HG03354 (cell line): ENCODE results near the gene TNS1.
"Not testable (repeated sequence)": the region's sequence is repeated elsewhere in the genome, so short reads cannot be mapped to it uniquely, and the experiment has no call there.

ENCODE experiments used
- ATAC-seq: cut with Tn5 transposase; IDR thresholded peaks from one replicate; pipeline ENCODE4 v1.9.1; 2021; ENCODE audit warnings: mild to moderate bottlenecking; ENCODE audit not compliant: unreplicated experiment, poor library complexity, severe bottlenecking

The TNS1 gene

DNA sequence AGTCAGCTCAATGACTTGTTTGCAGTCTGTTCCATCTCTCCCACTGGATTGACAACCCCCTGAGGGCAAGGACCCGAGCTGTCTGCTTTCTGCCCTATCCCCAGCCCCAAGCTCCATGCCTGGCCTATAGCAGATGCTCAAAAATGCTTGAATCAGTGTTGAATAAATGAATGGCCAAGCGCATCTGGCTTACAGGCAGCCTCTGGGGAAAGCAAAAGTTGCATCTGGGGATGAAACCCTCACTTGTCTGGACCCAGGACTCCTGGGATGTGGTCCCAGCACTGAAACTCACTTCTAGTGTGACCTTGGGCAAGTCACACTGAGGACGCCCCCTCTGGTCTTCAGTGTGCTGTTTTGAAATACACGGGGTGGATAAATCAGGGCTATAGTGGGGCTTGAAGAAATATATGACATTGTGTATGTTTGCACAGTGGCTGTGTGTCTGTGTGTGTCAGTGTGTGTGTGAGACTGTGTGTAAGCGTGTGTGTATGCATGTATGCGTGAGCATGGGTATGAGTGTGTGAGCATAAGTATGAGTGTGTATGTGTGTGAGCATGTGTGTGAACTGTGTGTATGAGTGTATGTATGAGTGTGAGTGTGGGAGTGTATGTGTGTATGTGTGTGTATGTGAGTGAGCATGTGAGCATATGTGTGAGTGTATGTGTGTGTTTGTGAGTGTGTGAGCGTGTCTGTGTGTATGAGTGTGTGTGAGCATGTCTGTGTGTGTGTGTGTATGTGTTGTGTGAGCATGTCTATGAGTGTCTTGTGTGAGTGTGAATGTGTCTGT lies 27.8 kb upstream of the TNS1 start:
- ATAC-seq = no peak

DNA sequence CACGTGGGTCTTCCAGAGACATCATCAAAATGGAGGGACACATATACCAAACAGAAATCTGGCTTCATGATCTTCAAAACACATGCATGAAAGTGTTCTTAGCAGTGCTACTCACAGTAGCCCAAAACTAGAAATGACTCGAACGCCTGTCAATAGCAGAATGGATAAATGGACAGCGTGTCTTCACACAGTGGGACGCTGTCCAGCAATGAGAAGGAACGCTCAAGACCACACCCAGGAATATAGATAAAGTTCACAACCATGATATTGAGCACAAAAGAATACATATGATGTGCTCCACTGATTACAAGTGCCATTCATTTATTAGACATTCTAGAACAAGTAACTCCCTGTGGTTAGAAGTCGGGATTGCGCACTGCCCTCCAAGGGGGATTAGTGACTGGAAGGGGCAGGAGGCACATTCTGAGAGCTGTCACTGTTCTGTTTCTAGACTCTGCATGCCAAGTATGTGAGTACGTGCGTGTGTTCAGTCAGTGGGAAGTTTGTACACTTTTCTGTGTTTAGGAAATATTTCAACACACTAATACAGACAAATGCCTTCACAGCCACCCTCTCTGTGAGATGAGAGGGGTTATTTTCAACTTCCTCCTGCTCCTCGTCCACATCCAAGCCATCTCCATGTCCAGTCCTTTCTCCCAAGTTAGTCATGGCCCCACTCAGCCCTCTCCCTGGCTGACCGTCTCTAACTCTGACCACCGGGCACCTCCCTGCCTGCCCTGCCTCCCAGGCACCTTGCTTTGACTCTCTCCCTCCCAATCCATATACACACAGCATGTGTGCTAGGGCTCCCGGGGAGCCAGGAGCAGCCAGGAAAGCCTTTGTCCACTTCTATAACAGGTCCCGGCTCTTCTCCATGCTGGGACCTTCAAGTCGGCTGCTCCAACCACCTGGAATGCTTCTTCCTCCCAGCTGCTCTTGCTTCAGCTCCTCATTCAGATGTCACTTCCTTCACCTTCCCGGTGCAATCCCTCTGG lies 26.9 kb upstream of the TNS1 start:
- no peak for ATAC-seq

- no peak for ATAC-seq
Observed at GRCh38 chr2:218028562-218029348, 26.0 kb upstream of the TNS1 start.

DNA sequence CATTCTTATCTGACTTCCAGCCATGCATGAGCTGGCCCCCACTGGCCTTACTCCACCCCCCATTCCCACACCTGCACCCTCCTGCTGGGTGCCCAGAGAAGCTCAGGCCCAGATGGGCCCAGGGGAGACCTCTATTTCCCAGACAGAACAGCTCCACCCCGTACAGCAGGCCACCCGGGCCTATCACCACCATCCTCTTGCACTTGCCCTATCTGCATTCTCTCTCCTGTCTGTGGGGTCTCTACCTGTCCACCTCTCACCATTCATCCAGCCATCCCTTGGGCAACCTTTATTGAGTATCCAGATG lies 25.3 kb upstream of the TNS1 start:
- no peak for ATAC-seq

GRCh38 chr2:218027426-218028188 lies 24.8 kb upstream of the TNS1 start:
- no peak for ATAC-seq

DNA sequence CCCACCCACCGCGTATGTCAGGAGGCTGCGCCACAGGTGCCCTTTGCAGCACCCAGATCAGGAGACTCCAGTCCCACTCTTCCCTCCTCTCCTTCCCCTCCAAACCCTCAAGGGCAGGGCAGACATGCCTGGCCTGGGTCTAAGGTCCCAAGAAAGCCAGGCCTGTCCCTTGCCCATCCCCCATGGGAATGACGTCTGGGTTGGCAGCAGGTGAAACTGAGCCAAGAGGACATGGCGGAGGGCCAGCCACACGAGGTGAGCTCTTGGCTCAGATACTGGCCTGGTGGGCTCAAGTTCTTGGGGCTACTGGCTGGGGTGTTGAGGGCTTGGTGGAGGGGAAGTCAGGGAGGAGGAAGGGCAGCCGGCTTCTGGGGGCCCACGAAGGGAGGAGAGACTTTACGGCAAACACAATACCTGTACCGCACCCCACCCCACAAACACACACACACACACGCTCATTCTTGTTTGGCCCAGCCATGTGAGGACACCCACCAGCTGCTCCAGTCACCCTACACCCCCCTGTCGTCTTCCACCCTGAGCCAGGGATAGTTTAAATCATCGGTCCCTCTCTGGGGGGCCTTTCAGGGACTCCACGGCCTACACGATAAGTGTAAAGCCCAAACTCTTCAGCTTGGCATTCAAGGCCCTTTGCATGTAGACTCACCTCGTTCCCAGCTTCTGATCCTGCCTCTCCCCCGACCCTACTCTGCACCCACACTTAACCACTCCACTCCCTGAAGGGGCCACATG lies 24.1 kb upstream of the TNS1 start:
- ATAC-seq = no peak

GRCh38 chr2:218026244-218026643 lies 23.4 kb upstream of the TNS1 start:
- ATAC-seq = no peak

DNA sequence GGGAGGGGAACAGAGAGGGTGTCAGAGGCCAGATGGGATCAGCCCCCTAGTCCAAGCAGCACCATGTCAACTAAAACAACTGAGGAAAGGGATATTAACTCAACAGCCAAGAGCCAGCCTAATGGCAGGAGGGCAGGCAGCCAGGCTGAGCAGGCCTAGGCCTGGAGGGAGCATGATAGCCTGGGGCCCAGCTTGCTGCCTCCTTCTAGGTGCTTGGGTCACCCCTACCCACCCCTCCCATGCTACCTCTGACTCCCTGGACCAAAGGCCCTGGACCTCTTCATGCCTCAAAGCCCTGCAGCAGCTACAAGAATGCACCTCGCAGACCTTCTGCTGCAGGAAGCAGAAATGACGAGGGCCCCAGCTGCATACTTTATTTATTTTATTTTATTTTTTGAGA lies 22.1 kb upstream of the TNS1 start:
- no peak for ATAC-seq

DNA sequence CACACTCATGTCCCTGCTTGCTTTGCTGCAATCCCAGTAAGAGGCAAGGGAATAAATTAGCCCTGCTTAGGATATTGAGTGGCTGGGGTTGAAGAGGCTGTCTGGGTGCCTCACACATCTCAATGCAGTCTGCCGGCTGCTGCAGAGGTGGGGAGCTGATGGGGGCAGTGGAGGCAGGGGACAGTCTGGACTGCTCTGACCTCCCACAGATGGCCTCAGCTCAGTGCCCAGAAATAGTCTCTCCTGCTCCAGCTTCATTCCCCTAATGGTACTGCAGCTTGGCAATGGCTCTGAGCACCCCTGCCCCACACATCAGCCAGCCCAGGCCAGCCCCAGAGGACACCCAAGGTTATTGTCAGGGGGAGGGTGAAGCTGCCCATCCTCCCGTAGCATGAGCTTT lies 21.5 kb upstream of the TNS1 start:
- no peak for ATAC-seq

DNA sequence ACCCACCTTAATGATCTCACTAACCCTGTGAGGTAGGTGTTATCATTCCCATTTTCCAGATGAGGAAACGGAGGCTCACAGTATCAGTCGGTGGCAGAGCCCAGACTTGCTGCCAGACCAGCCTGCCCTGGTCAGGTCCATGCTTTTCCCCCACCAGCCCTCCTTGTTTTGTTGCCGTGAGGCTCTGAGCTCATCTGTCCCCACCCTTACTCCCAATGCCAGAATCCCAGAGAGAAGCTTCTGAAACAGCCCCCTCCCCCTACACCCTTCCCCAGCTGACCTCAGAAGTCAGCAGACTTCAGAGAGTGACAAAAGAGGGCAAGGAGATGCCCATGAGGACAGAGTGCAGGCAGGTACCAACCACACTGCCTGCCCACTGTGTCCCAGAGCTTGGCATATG lies 20.8 kb upstream of the TNS1 start:
- no peak for ATAC-seq

DNA sequence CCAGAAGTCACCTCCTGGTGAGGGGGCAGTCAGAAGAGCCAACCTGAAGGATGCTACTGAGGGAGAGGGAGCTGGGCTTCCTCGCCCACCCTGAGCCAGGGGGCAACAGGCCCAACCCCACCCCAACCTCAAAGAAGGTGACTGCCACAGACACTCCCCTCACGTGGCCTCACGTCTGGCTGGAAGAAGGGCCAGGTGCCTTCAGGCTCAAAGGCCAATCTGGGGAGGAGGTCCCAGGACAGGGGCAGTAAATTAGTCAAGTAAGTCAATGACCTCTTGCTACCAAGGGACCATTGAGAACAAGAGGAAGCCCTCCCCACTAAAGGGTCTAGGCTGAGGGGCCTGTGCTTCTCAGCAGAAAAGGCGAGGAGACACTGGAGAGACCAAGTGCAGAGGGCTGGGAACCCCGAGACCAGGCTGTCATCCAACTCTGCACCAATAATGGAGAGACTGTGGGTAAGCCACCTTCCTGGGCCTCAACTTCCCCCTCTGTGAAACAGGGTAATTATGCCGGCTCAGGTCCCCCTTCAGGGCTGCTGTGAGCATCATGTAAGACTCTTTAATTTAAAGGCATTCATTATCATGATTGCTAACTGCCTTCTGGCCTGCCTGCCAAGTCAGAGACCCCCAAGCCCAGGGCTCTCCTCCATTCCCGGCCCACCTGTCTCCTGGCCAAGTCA lies 20.2 kb upstream of the TNS1 start:
- no peak for ATAC-seq

DNA sequence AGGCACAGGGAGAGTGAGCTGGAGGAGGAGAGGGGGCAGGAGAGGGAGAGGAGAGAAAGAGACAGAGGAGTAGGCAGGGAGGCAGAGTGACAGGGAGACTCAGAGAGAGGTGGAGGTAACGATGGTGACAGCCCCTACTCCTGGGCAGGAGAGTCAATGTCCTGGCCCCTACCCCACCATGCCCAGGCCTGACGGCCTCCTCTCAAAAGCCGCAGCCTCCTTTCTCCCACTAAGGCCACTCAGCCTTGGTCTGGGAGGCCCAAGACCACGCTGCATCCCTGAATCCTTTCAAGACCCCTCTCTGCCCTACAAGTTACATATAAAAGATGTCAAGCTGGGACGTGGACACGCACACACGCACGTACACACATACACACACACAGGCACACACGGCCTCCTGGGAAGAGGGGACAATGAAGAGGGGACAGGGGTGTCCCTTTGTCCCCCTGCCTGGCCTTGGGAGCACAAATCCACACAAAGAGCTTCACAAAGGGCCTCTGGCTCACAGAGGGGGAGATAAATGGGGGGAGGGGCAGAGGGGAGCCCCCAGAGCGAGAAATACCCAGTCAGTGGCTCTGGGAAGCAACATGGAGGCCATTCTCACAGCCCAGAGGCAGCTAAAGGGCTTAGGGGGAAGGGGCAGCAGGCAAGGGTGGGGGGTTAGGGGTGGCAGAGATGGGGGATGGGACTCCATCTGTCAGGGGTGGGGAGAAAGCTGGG lies 19.5 kb upstream of the TNS1 start:
- no peak for ATAC-seq

DNA sequence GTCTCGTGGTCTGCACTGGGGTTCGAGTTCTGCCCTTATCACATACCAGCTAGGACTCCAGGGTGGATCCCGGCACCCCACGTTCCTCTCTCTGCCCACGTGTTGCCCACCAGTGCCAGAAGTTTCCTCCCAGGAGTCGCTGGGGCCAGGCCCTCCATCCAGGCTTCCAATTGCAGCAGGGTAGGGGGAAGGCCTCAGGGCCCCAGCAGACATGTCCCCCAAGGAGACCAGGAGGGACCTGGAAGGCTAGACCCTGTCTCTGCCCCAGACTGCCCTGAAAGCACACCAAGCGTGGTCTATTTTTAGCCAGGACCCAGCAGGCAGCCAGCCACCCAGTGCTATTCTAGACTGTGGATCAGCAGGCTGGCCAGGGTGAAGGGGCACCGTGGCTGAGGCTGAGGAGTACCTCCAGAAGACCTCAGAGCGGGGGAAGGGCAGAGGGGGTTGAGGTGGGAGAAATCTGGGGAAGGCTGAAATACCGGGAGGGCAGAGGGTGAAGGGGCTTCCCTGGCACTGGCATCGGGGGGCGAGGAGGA lies 18.8 kb upstream of the TNS1 start:
- no peak for ATAC-seq

DNA sequence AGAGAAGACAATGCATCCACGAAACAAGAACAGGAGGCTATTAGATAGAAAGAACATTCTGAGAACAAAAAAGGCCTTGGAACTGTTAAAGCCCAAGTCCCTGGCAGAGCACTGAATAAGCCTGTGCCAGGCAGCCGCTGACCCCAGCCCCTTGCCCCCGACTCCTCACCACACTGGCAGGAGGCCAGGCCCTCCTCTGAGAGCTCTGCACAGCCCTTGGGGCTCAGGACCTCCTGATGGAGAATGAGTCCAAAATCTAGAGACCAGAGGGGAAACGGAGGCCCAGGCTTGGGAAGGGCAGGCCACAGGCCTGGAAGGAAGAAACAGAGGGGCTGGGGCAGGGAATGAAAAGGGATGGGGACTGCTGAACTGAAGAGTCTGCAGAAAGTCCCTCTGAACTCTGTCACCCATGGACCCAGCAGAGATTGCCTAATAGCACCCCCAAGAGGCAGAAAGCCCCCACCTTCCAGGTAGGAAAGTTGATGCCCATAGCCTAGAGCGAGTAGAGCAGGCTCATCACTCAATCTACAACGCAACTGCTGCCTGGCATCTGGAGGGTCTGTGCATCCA lies 18.3 kb upstream of the TNS1 start:
- ATAC-seq = no peak

- ATAC-seq = no peak
Observed at GRCh38 chr2:218020281-218020680, 17.5 kb upstream of the TNS1 start.

GRCh38 chr2:218019411-218020060 lies 16.7 kb upstream of the TNS1 start:
- no peak for ATAC-seq

DNA sequence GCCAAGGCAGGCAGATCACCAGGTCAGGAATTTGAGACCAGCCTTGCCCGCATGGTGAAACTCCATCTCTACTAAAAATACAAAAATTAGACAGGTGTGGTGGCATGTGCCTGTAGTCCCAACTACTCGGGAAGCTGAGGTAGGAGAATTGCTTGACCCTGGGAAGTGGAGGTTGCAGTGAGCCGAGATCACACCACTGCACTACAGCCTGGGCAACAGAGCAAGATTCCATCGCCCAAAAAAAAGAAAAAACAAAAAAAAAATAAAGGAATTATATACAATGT lies 16.0 kb upstream of the TNS1 start:
- ATAC-seq = not testable (repeated sequence)
